ENCODE data around the gene WWOX. TPM values are rescaled to one million over a fixed set of nuclear protein-coding genes. Genes with fewer than 3 reads are reported as not detected.

The WWOX gene
- total and polyA plus RNA-seq, 2 of the 8 experiments (the other 6 are each of a cell fraction or from before 2014, with no cell fraction given), result 5.4 to 16.7 TPM

GRCh38 chr16:78799429-78799828 lies 700.0 kb downstream of the WWOX start:
- POLR2A ChIA-PET (ENCODE audit: partially characterized antibody), result no interaction called here
- H2BK15ac ChIP-seq (ENCODE audit: low read length), result no peak overlapping the region

More at GRCh38 chr16:78799429-78799828, 700.0 kb downstream of the WWOX start:
- Histone ChIP-seq H2BK120ac (replicated peaks; ENCODE audit: low read depth, low read length) (no peak overlapping the region), H3K79me2 (ENCODE audit: control insufficient read depth in 1 of 2, insufficient read depth in 2 of 2, low read length in 2 of 2) (no peaks in the 10 kb centered on the region), H3K79me1 (ENCODE audit: low read depth, low read length) (no peaks in the 10 kb centered on the region), H3K4ac (replicated peaks; ENCODE audit: insufficient read length, low read depth, low read length) (no peak overlapping the region), H4K5ac (ENCODE audit: insufficient read length, low read depth, low read length) (no peak overlapping the region), H3K9me3 (ENCODE audit: insufficient read depth in 2 of 2, low read depth in 1 of 2, low read length in 1 of 2) (no peaks in the 10 kb centered on the region), H3K9ac (replicated peaks in 1 of 4; ENCODE audit: extremely low read depth in 1 of 4, low read depth in 3 of 4, low read length in 3 of 4) (no peak overlapping the region), H3K18ac (ENCODE audit: extremely low read depth, low read length) (no peak overlapping the region), H3K4me2 (ENCODE audit: insufficient read depth in 1 of 2, low read depth in 2 of 2, low read length in 2 of 2) (no peak overlapping the region), H2AFZ (ENCODE audit: low read length) (no peak overlapping the region), H2BK5ac (ENCODE audit: low read depth, low read length) (no peak overlapping the region), H3K14ac (ENCODE audit: insufficient read length) (no peak overlapping the region), H3K36me3 (ENCODE audit: control insufficient read depth in 2 of 4, insufficient read depth in 4 of 4, low read length in 3 of 4) (no peaks in the 10 kb centered on the region), H3K23ac (ENCODE audit: insufficient read length) (no peak overlapping the region), H3K56ac (replicated peaks; ENCODE audit: insufficient read length, low read depth, low read length) (no peak overlapping the region), H2BK20ac (ENCODE audit: low read length) (no peak overlapping the region), H4K8ac (ENCODE audit: extremely low read depth, insufficient read depth, low read length) (no peak overlapping the region), H4K91ac (replicated peaks; ENCODE audit: insufficient read length, low read length) (no peak overlapping the region), H3K4me1 (replicated peaks in 1 of 4; ENCODE audit: control insufficient read depth in 3 of 4, insufficient read depth in 4 of 4, low read length in 3 of 4) (peaks cover 0 to 6% (median 1%) of the 10 kb centered on the region in 4 experiments; a peak in 2 of 7 replicates), H3K4me3 (ENCODE audit: extremely low read depth in 1 of 4, insufficient read depth in 2 of 4, low read depth in 3 of 4, low read length in 4 of 4) (no peak overlapping the region), H3K27ac (ENCODE audit: low read depth, low read length) (no peak overlapping the region), H3K27me3 (replicated peaks in 1 of 4; ENCODE audit: control insufficient read depth in 3 of 4, extremely low read depth in 1 of 4, insufficient read depth in 3 of 4, low read length in 3 of 4) (no peaks in the 10 kb centered on the region; a peak in 1 of 7 replicates), H2AK5ac (ENCODE audit: low read depth, low read length) (no peak overlapping the region), H4K20me1 (replicated peaks in 1 of 2; ENCODE audit: control insufficient read depth in 1 of 2, insufficient read depth in 2 of 2, low read length in 2 of 2) (no peaks in the 10 kb centered on the region), H3K23me2 (ENCODE audit: low read depth, low read length) (no peaks in the 10 kb centered on the region), H2BK12ac (ENCODE audit: low read depth, low read length) (no peak overlapping the region)
- DNase-seq (ENCODE audit: low read depth in 1 of 2, low spot score in 2 of 2) (no peak), FAIRE-seq (no peak)
- CTCF ChIA-PET (ENCODE audit: partially characterized antibody), result interaction anchor here (1.0 to 4.5 kb wide), 11 partner anchors 7 to 51 kb away, joined by 3 to 30 read pairs (median 5); no protein-coding TSS in a partner anchor
- WGBS, 2 experiments (ENCODE audit: extremely low coverage in 1 of 2, insufficient coverage in 1 of 2, insufficient read length in 1 of 2, insufficient replicate concordance in 2 of 2, low coverage in 1 of 2, low lambda C conversion rate in 2 of 2, missing lambda C conversion rate in 1 of 2), result 83% methylated on average over 5 of the region's 5 CpGs; no CpG with 5 or more reads in 1 of the 2 experiments
- TF ChIP-seq KDM4A (IDR thresholded peaks at IDR 0.05; ENCODE audit: low read depth, low read length, severe bottlenecking) (no peak), SIN3A (conservative IDR thresholded peaks at IDR 0.05 in 1 of 2, IDR thresholded peaks at IDR 0.05 in 1 of 2; ENCODE audit: low read depth in 1 of 2, low read length in 2 of 2) (no peak)

All from H1 (cell line).